HG03457 (cell line): Measurements from ENCODE around the gene KIF1C.

Experiments
- ATAC-seq: cut with Tn5 transposase; IDR thresholded peaks from one replicate; pipeline ENCODE4 v1.9.1; 2021; ENCODE audit warnings: moderate number of reproducible peaks; ENCODE audit not compliant: unreplicated experiment

Gene KIF1C

GRCh38 chr17:4997302-4998026 is at the start of gene KIF1C, which contains the start of gene INCA1:
KIF1C (plus strand) TSS chr17:4997950; CDS start chr17:5000247, 2,297 bp downstream.
INCA1 (minus strand) TSS chr17:4997522; CDS start chr17:4994437, 3,085 bp downstream.
- ATAC-seq: peak; percentile 76

- ATAC-seq: no peak
These were observed 49.4 kb upstream of the KIF1C start, which contains the start of gene PFN1 for GRCh38 chr17:4948166-4948930. PFN1 (minus strand) TSS chr17:4948530; CDS start chr17:4948394, 136 bp downstream.

GRCh38 chr17:4948931-4949320 is 48.8 kb upstream of the KIF1C start:
- no peak for ATAC-seq

DNA sequence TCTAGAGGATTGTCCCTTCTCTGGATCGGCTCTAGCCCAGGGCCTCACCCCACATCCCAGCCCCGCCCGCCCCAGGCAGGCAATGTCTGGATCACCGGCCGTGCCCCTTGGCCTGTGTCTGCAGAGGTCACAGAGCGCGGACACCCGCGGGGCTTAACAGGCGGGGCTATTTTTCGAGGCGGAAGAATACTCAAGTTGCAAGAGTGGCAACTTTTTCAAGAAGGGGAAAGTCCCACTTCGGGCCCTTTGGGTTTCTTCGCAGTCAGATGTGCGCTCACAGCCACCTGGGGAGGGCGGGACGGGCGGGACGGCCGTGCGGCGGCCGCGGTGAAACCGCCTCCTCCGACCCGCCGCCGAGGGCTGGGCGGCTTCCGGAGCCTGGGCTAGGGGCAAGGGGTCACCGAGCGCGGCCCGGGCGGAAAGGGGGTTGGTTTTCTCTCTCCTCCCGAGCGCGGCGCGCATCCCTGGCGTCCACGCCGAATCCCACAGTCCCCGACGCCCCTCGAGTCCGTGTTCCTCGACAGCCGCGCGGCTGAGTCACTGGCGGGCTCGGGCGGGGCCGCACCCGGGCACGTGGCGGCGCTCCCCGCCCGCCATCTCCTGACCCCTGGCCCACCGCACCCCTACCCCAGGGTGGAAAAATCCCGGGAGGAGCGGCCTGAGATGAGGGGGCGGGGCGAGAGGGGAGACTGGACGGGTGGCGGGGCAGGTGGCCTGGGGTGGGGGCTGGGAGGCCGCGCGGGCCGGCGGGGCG is 48.3 kb upstream of the KIF1C start:
- ATAC-seq: no peak

GRCh38 chr17:4950075-4950745 is 47.5 kb upstream of the KIF1C start:
- no peak for ATAC-seq

GRCh38 chr17:4950746-4951204 is 47.0 kb upstream of the KIF1C start, which contains the start of gene ENO3:
ENO3 (plus strand) TSS chr17:4951119; CDS start chr17:4951830, 711 bp downstream.
- no peak for ATAC-seq

GRCh38 chr17:4951486-4951885 is 46.3 kb upstream of the KIF1C start:
- ATAC-seq: no peak

DNA sequence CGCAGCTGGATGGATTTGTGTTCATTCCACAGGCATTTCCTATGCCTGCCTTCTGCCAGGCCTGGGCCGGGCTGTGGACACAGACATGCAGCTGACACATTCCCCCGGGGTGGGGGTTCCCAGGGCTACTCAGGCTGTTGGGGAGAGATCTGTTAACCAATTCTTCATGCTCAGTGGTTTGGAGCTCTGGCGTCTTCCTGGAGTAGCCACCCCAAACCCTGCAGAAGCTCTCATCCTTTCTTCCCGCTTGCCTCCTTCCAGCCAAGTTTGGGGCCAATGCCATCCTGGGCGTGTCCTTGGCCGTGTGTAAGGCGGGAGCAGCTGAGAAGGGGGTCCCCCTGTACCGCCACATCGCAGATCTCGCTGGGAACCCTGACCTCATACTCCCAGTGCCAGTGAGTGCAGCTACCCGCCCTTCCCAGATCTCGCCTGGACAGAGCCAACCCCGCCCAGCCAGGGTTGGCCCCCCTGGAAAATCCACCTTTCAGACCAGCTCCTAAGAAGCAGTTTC is 44.2 kb upstream of the KIF1C start:
- no peak for ATAC-seq

DNA sequence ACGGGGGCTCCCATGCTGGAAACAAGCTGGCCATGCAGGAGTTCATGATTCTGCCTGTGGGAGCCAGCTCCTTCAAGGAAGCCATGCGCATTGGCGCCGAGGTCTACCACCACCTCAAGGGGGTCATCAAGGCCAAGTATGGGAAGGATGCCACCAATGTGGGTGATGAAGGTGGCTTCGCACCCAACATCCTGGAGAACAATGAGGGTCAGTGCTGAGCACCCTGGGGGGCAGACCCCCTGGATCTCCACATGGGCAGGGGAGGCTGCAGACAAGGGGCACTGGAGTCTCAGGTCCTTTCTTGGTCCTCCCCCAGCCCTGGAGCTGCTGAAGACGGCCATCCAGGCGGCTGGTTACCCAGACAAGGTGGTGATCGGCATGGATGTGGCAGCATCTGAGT is 42.7 kb upstream of the KIF1C start:
- no peak for ATAC-seq

GRCh38 chr17:4956493-4957061 is 41.2 kb upstream of the KIF1C start:
- ATAC-seq: no peak

GRCh38 chr17:4958102-4958501 is 39.6 kb upstream of the KIF1C start:
- ATAC-seq: no peak

DNA sequence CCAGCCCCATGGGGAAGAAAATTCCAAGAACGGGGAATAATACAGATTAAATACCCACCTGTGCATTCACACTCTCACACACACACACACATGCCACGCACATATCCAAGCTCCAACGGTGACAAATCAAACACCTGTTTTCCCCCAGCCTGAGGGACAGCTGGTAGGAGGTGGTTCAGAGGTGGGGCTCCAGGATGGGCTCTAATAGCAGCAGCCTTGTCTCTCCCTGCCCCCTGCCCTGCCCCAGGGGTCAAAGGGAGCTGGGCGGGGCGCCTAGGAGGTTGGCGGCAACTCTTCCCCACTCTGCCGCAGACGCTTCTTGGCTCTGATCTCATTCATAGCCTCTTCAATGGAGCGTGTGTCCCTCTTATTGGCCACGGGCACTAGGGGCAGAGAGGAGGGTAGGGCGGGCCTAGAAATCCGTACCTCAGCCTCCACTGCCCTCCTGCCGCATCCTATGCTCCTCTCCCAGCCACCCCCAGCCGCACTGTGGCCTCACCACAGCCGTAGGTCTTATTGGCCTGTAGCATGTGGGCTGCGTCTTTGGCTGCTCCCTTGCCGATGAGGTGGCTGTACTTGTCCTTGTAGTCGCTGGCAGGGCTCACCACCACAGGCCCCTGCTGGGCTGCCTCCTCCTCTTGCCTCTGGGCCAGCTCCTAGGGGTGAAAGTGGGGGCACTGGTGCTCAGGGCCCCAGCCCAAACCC is 38.3 kb upstream of the KIF1C start:
- no peak for ATAC-seq

- ATAC-seq: no peak
These were observed 37.3 kb upstream of the KIF1C start for GRCh38 chr17:4960279-4960922.

GRCh38 chr17:4965311-4965986 is 32.3 kb upstream of the KIF1C start:
- ATAC-seq: no peak

DNA sequence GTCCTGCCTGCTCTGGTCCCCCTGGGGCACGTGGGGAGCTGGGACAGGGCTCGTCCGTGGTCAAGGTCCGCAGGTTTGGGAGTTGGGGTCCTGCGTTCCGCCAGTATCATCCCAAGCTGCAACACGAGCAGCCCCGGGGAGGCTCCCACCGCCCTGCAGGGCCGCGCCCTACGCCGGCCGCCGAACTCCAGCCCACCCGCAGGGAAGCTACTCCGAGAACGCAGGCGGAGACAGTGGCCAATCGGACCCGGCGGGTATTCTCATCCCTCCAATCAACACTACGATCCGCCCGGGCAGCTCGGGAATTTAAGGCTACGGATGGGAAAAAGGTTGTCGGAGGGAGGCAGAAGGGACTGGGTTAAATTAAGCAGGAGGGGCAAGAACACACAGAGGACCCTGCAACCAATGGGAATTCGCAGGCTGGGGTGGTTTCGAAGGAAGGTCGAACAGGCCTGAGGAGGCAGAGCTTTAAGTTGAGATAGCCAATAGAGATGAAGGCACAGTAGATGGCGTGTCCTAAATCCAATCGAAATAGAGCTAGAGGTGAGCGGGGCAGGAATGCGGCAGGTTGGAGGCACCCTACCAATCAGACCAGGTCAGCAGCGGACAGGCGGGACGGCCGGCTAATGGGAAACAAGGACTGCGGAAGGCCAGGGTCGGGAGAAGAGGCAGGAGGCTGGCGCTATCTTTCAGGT is 30.8 kb upstream of the KIF1C start:
- peak; percentile 73 for ATAC-seq

DNA sequence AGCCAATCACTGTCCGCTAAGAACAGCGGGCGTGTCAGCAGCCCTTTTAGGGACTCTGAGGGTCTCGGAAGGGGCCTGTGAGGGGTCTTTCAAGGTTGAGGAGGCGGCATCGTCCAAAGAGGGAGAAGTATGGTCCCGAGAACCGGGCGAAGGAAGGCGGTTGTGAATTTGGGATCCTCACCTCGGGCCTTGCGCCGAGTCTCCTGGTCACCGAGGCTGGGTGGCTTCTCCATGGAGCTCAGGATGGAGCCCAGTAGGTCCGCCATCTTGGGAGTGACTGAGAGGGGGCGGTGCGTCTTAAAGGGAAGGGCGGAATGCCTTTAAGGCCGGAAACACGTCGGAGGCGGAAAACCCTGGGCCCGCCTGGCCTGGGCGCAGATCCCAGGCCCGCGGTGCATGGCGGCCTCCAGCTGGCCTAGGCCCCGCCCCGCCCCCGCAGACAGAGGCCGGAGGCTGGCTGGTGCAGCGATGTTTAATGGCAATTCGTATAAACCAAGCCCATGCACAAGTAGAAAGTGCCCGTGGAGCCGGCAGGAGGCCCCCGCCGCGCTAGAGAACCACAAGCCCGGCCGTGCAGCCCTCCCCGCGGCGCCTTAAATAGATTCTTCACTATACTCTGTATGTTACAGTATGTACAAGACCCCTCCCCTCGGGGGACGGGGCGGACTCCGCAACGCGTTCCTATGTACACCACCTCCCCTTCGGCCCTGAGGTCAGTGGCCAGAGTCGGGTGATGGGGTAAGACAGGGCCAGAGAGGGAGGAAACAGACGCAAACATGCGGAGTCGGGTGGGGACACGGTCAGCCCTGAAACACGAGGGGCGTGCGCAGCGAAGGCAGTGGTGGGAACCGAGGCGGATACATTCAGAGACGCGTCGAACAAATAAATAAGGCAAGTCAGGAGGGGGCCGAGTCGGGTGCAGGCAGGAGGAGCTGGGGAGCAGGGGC is 29.9 kb upstream of the KIF1C start, which contains the start of gene SPAG7:
TSS of gene SPAG7 (minus strand) at position 279 of the 947 bp plus-strand sequence. CDS start at position 266, 13 bp downstream.
- ATAC-seq: peak; percentile 52
